GM13977 (cell line): ENCODE data around the gene SLCO4A1.

Experiments used
- DNase-seq: peaks from one replicate; pipeline ENCODE4 v3.0.0; 2012; ENCODE audit warnings: low spot score
- CTCF ChIP-seq: IDR thresholded peaks from 2 replicates; pipeline ENCODE4 v1.5.1; 2012; ENCODE audit warnings: mild to moderate bottlenecking, control low read depth; ENCODE audit not compliant: insufficient read depth; ENCODE audit errors: extremely low read depth, missing control alignments
- in situ Hi-C: fragments of 300-500 bp; cut with MboI; formaldehyde crosslinking; loops from one replicate; pipeline ENCODE4 v1.12.0; 2022; ENCODE audit warnings: low sequenced_read_pairs, low pct_unique_long_range_greater_than_20kb, mixed read lengths, inconsistent platforms; ENCODE audit not compliant: unreplicated experiment

SLCO4A1 gene

GRCh38 chr20:62662422-62662821 is 20.1 kb downstream of the SLCO4A1 start:
- TF ChIP-seq CTCF: no peak
- in situ Hi-C loops: no loop called here

GRCh38 chr20:62663145-62664018 is 21.1 kb downstream of the SLCO4A1 start:
- TF ChIP-seq CTCF: no peak
- no peak for DNase-seq
- in situ Hi-C loops: no loop called here

More at GRCh38 chr20:62662422-62662821, 20.1 kb downstream of the SLCO4A1 start:
- no peak for DNase-seq

DNA sequence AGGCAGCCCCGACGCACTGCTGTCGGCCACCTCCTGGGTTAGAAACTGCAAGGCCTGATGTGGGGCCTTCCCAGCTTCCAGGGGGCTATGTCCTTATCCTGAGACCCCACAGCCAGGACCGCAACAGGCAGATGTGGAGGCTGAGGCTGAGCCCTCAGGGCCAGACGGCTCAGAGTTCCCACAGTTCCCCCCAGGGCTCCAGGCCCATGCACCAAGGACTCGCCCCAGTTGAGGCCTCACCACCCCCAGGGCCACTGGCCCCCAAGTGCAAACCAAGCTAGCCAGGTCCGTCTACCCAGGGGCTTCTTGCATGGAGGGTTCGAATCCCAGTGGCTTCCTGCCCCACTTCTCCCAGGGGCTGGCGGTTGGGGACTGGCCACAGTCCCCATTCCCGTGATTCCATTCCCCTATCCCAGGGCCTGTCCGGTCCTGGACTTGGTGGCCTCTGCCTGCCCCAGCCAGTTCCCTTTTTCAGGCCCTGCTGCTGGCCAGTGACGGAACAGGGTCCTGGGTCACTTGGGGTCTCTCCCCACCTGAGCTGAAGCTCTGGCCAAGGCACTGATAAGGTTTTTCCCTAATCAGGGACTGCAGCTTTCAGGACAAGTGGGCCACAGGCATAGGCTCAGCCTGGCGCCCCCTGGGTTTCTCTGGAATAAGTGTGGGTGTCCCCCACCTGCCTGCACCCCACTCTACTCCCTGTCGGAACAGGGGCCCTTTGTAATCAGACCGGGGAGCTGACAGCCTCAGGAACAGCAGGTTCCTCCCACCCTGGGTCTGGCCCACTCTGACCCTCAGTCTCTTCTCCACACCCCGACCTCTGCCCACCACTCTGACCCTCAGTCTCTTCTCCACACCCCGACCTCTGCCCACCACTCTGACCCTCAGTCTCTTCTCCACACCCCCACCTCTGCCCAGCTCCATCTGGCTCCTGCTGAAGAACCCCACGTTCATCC is 22.0 kb downstream of the SLCO4A1 start:
- in situ Hi-C loops: no loop called here
- TF ChIP-seq CTCF: no peak
- no peak for DNase-seq

DNA sequence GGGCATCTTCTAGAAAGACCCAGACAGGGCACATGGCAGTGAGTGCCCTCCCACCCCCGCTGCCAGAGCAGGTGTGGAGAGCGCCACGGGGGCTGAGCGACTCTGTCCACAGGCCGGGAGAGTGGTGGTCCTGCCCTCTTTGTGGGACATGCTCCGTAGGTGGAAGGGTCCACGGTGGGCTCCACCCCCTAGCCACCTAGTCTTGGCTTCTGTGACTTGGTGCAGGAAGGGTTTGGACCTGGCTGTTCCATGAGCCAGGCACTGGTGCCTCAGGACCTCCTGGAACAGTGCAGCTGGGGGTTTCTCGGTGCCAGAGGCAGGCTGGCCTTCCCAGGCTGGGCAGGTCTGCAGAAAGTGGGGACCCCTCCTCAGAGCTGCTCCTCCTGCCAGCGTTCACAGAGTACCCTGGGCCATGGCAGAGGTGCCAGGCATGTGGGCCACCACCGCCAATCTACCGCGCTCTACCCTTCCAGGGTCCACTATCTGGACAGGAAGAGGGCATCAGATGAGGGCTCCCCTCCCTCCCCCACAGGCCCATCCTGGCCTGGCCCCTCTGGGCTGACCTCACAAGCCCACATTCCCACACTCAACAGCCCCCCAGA is 23.0 kb downstream of the SLCO4A1 start:
- in situ Hi-C loops: no loop called here
- TF ChIP-seq CTCF: no peak
- DNase-seq: no peak

DNA sequence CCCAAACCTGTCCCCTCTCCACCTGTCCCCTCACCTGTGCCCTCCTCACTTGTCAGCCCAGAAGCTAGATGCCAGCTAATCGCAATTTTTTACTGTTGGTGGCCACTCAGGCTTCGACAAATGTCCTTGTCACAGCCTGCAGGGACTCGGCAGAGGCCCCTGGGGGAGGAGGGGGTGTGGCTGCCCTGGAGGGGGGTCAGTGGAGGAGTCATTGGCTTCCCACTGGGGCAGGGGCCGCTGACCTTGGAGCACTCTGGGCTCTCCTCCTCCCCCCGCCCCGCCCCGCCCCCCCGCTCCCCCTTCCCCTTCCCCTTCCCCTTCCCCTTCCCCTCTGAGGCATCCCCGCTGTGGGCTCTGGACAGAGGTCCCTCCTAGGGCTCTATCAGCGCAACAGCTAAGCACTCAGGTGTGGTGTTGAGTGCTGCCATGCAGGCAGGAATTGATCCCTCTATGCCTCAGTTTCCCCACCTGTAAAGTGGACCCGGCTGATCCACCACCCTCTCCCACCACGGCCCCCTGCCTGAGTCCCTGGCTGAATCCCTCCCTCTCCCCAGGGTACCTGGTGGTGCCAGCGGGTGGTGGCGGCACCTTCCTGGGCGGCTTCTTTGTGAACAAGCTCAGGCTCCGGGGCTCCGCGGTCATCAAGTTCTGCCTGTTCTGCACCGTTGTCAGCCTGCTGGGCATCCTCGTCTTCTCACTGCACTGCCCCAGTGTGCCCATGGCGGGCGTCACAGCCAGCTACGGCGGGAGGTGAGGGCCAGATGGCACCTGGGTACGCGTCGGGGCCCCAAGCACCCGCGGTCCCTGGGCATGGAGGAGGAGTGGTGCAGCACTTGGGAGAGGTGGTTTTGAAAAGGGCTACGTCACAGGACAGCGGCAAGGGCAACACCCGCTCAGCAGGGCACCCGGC is 23.8 kb downstream of the SLCO4A1 start:
- in situ Hi-C loops: no loop called here
- DNase-seq: no peak
- no peak for TF ChIP-seq CTCF
